OCI-LY7 (cell line): ENCODE measurements around the gene PHOX2A.

Experiments used
- CTCF ChIP-seq: fragments of 200-600 bp; sonication (generic); conservative IDR thresholded peaks from 2 replicates; pipeline ENCODE4 v1.5.1; 2014; ENCODE audit warnings: mild to moderate bottlenecking, antibody characterized with exemption, low read length, moderate library complexity, mixed read lengths
- EZH2phosphoT487 ChIP-seq: fragments of 200-600 bp; sonication (generic); IDR thresholded peaks from 2 replicates; pipeline ENCODE4 v1.6.1; 2018; ENCODE audit warnings: low read depth, borderline replicate concordance, mild to moderate bottlenecking, mixed run types, antibody characterized with exemption, low read length, moderate library complexity, mixed read lengths

- TF ChIP-seq CTCF: no peak
- TF ChIP-seq EZH2phosphoT487: no peak
Observed at GRCh38 chr11:72259490-72259889, 15.5 kb upstream of the PHOX2A start.
